Stimulated activated naive B cell treated with anti-CD40 and anti-IgM and Interleukin-4, amounts not matched to agents 10 μg/mL and 1 μg/mL and 100 μg/mL, for 72 hours (primary cell): Measurements from ENCODE around the gene MTRF1L.
"Not testable (repeated sequence)": the region's sequence is repeated elsewhere in the genome, so short reads cannot be mapped to it uniquely, and the experiment has no call there.

ENCODE experiments used
- ATAC-seq, 2 donors: fragments of 150-1000 bp; cut with Tn5 transposase; replicated peaks; 2 replicates each; pipeline ENCODE4 v1.10.0; 2021; ENCODE audit warnings: moderate library complexity in 1 of 2
- DNase-seq: peaks from one replicate; pipeline ENCODE4 v3.0.0; 2021
- H3K27ac Mint-ChIP-seq: one replicate; pipeline ENCODE4 v1.8.0; 2022; ENCODE audit warnings: mild to moderate bottlenecking, mixed read lengths
- H3K27me3 Mint-ChIP-seq, 2 donors: one replicate each; pipeline ENCODE4 v1.8.0; 2022; ENCODE audit warnings: mixed read lengths in 2 of 2
- H3K36me3 Mint-ChIP-seq, 2 donors: one replicate each; pipeline ENCODE4 v1.8.0; 2022; ENCODE audit warnings: mixed read lengths in 2 of 2, mild to moderate bottlenecking in 1 of 2
- H3K4me1 Mint-ChIP-seq, 2 donors: one replicate each; pipeline ENCODE4 v1.8.0; 2022; ENCODE audit warnings: mixed read lengths in 2 of 2, mild to moderate bottlenecking in 1 of 2
- H3K4me3 Mint-ChIP-seq, 2 donors: one replicate each; pipeline ENCODE4 v1.8.0; 2022; ENCODE audit warnings: mild to moderate bottlenecking in 2 of 2, mixed read lengths in 2 of 2, moderate library complexity in 1 of 2
- H3K9me3 Mint-ChIP-seq, 2 donors: one replicate each; pipeline ENCODE4 v1.8.0; 2022; ENCODE audit warnings: mixed read lengths in 2 of 2, mild to moderate bottlenecking in 1 of 2

Gene MTRF1L

DNA sequence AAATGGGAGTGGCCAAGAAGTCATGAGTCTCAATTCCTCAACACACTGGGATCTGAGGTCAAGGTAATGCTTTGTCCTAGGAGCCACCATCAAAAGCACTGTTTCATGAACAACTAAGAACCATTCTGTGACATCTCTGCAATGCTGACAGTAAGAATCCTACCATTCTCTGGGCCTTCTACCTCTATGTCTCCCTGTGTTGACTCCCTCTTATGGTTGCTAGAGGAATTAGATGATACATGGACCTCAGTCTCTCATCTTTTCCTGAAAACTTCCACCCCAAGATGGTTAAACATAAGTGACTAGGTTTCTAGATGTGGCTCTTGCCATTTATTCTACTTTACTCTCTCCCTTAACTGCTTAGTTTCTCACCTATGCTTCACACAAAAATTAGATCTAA is 9.1 kb downstream of the MTRF1L start:
- no peak for ATAC-seq
- Mint-ChIP-seq H3K27ac (no peak overlapping the region), H3K36me3 (peaks cover 13 to 27% of the 10 kb centered on the region in 2 donors), H3K4me3 (no peak overlapping the region), H3K4me1 (peaks cover 7 to 18% of the 10 kb centered on the region in 2 donors), H3K27me3 (no peaks in the 10 kb centered on the region), H3K9me3 (no peaks in the 10 kb centered on the region)
- no peak for DNase-seq

GRCh38 chr6:152986978-152987377 is 15.5 kb downstream of the MTRF1L start:
- ATAC-seq (no peak), DNase-seq (no peak)
- Mint-ChIP-seq H3K27ac (no peak overlapping the region), H3K4me3 (no peak overlapping the region), H3K27me3 (no peaks in the 10 kb centered on the region), H3K9me3 (no peaks in the 10 kb centered on the region), H3K36me3 (peaks cover 16 to 24% of the 10 kb centered on the region in 2 donors), H3K4me1 (peaks cover 7 to 22% of the 10 kb centered on the region in 2 donors)

- H3K27me3 Mint-ChIP-seq, H3K9me3 Mint-ChIP-seq, H3K27ac Mint-ChIP-seq, ATAC-seq, DNase-seq: not testable (repeated sequence)
- Mint-ChIP-seq H3K4me1 (peaks cover 13 to 34% of the 10 kb centered on the region in 2 donors), H3K4me3 (peak overlapping the region in 1 of 2 donors; percentile 39), H3K36me3 (peaks cover 13 to 22% of the 10 kb centered on the region in 2 donors)
These were observed 17.2 kb downstream of the MTRF1L start for GRCh38 chr6:152985300-152985699.

DNA sequence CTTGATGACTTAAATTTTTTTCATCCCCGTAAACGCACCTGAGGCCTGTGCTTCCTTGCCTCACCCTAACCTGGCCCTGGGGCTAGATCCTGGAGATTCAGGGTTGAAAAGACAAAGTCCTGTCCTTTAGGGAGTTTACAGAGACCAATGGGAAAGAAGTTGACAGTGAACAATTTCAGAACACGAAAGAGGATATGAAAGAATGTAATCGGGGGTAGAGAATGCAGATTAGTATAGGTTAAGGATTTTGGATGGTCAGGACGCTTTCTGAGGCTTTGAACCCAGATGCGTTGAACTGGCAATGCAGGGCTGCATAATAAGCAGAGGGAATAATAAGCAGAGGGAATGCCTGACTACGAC is 18.0 kb downstream of the MTRF1L start:
- Mint-ChIP-seq H3K27ac (peak overlapping the region; percentile 98), H3K36me3 (peaks cover 9 to 24% of the 10 kb centered on the region in 2 donors), H3K4me1 (peaks cover 17 to 38% of the 10 kb centered on the region in 2 donors), H3K9me3 (no peaks in the 10 kb centered on the region), H3K4me3 (peak overlapping the region; percentile 87 to 96), H3K27me3 (no peaks in the 10 kb centered on the region)
- peak; percentile 49 for ATAC-seq
- peak; percentile 32 for DNase-seq

DNA sequence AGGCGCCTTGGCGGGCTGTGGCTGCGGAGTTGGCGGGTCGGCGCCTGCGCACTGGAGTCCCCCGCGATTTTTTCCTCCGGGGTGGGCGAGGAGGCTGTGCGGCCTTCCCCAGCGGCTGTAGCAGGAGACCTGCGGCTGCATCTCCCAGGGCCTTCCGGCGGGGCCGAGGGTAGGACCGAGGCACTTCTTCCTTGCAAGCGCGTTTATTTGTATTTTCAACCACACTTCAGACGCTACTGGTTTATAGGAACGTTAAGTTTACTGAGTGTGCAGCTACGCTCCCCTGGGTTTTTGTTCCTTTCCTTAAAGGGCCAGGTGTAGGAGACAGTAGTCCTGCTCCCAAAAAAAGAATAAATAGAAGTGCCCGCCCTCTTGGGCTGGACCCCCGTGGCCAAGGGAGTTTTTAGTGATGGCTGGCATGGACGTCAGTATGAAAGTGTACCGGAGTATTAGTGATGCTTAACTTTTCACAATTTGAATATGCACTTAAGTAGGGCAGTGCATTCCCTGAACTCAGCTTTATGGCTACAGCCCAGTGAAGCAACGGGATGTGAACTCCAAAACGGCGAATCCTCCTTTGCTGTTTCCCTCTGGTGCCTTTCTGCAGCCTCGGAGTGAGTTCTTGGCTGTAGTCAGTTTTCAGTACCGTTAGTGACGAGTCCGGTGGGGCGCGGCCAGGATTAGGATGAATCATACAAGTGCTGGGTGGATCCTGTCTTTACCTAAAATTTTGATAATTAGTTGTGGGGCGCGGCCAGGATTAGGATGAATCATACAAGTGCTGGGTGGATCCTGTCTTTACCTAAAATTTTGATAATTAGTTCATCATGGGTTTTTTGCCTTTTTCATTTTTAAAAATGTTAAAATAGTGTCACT is 18.6 kb downstream of the MTRF1L start:
- no peaks in the 10 kb centered on the region for H3K9me3 Mint-ChIP-seq
- peaks cover 9 to 28% of the 10 kb centered on the region in 2 donors for H3K36me3 Mint-ChIP-seq
- H3K27me3 Mint-ChIP-seq, result no peaks in the 10 kb centered on the region
- peaks cover 17 to 38% of the 10 kb centered on the region in 2 donors for H3K4me1 Mint-ChIP-seq
- peak; percentile 64 for DNase-seq
- ATAC-seq, result peak; percentile 44 to 50
- H3K27ac Mint-ChIP-seq, result peak overlapping the region; percentile 98
- peak overlapping the region; percentile 87 to 96 for H3K4me3 Mint-ChIP-seq

DNA sequence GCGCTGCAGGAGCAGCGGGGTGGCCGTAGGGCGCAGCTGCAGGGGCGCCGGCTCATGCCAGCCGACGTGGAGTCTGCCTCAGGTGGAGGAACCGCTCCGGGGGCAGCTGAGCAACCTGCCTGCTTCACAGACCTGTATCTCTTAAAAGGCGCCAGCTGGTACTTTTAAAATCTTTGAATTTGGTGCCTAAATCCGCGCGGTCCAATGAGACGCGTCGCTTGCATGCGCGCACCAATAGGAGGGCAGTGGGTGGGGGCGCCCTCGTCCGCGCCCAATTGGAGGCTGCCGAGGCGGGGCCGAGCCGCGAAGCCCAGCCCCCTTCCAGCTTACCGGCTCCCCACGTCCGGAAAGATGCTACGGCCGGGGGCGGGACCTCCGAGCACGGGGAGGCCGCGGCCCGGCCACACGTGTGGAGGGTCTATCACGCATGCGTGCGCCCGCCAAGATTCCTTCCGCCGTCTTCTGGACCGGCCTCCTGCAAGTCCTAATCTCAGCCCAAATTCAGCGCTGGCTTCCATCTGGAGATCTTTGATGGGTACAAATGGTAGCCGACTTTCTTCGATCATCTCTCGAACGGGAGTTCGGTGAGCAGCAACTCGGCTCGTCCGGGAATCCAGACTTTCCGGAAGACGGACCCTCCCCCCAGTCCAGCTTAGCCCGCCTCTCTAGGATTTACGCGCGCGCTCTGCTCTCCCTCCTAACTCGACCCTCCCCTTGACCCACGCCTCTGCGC is 19.4 kb downstream of the MTRF1L start, which contains the start of gene FBXO5:
TSS of gene FBXO5 (minus strand) at position 138 of the 733 bp plus-strand sequence. CDS start at position 56, 82 bp downstream.
- ATAC-seq, result peak; percentile 85 to 89
- Mint-ChIP-seq H3K27ac (peak within 1 kb of the TSS; percentile 98), H3K9me3 (no peaks in the 10 kb centered on the region), H3K4me3 (peak within 1 kb of the TSS; percentile 87 to 96), H3K4me1 (peaks cover 17 to 38% of the 10 kb centered on the region in 2 donors), H3K36me3 (peaks cover 9 to 28% of the 10 kb centered on the region in 2 donors), H3K27me3 (no peaks in the 10 kb centered on the region)
- DNase-seq, result peak; percentile 98

GRCh38 chr6:152981989-152982903 is 20.3 kb downstream of the MTRF1L start:
- H3K27me3 Mint-ChIP-seq, result no peaks in the 10 kb centered on the region
- ATAC-seq, result no peak
- peaks cover 16 to 37% of the 10 kb centered on the region in 2 donors for H3K4me1 Mint-ChIP-seq
- H3K9me3 Mint-ChIP-seq, result no peaks in the 10 kb centered on the region
- H3K36me3 Mint-ChIP-seq, result peaks cover 9 to 26% of the 10 kb centered on the region in 2 donors
- peak overlapping the region; percentile 87 to 96 for H3K4me3 Mint-ChIP-seq
- no peak for DNase-seq
- H3K27ac Mint-ChIP-seq, result peak overlapping the region; percentile 98

- H3K27ac Mint-ChIP-seq, result no peak overlapping the region
- H3K36me3 Mint-ChIP-seq, result peaks cover 6 to 25% of the 10 kb centered on the region in 2 donors
- H3K27me3 Mint-ChIP-seq, result no peaks in the 10 kb centered on the region
- ATAC-seq (no peak), DNase-seq (no peak)
- H3K4me1 Mint-ChIP-seq, result peaks cover 13 to 32% of the 10 kb centered on the region in 2 donors
- peak overlapping the region in 1 of 2 donors; percentile 23 for H3K4me3 Mint-ChIP-seq
- H3K9me3 Mint-ChIP-seq, result no peaks in the 10 kb centered on the region
These were observed 21.3 kb downstream of the MTRF1L start for GRCh38 chr6:152981219-152981618.

GRCh38 chr6:152980656-152981055 is 21.9 kb downstream of the MTRF1L start:
- peak overlapping the region; percentile 20 to 27 for H3K4me3 Mint-ChIP-seq
- H3K36me3 Mint-ChIP-seq, result peaks cover 6 to 22% of the 10 kb centered on the region in 2 donors
- ATAC-seq (no peak), DNase-seq (no peak)
- peaks cover 15 to 32% of the 10 kb centered on the region in 2 donors for H3K4me1 Mint-ChIP-seq
- H3K9me3 Mint-ChIP-seq, result no peaks in the 10 kb centered on the region
- no peak overlapping the region for H3K27ac Mint-ChIP-seq
- H3K27me3 Mint-ChIP-seq, result no peaks in the 10 kb centered on the region

DNA sequence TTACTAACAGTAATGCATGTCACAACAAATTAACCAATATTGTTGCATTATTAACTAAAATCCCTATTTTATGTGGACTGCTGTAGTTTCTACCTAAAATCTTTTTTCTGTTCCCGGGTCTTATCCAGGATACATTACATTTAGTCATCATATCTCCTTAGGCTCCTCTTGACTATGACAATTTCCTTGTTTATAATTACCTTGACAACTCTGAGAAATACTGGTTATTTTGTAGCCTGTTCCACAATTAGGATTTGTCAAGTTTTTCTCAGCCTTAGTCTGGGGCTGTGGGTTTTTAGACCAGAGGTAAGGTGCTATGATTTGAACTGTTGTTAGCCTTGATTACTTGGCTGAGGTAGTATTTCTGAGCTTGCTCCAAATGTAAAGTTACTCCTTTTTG is 23.4 kb downstream of the MTRF1L start:
- H3K36me3 Mint-ChIP-seq, result peaks cover 11 to 26% of the 10 kb centered on the region in 2 donors

DNA sequence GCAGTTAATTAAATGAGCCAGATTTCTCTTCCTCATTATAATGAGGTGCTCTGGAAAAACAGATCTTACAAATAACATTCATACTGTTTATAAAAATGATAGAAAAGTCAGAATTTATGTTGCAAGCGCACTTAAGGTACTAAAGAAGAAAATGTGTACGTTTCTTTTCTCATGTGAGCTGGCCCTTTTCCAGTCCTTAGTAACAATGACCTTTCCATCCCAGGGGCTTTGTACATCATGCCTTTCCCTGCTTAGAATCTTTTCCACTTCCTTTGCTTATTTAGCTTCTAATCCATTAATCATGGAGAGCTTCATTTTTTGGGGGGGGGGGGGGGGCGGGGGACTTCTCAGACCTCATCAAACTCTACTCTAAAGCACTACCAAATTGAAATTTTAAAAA is 24.5 kb downstream of the MTRF1L start:
- Mint-ChIP-seq H3K9me3 (peaks cover 0 to 2% of the 10 kb centered on the region in 2 donors), H3K4me1 (peaks cover 16 to 26% of the 10 kb centered on the region in 2 donors), H3K4me3 (no peak overlapping the region), H3K27me3 (no peaks in the 10 kb centered on the region), H3K36me3 (peaks cover 11 to 31% of the 10 kb centered on the region in 2 donors), H3K27ac (no peak overlapping the region)
- no peak for DNase-seq
- ATAC-seq, result no peak

More for the DNA sequence above, 23.4 kb downstream of the MTRF1L start:
- H3K9me3 Mint-ChIP-seq, result peaks cover 0 to 2% of the 10 kb centered on the region in 2 donors
- no peak overlapping the region for H3K27ac Mint-ChIP-seq
- H3K27me3 Mint-ChIP-seq, result no peaks in the 10 kb centered on the region
- H3K4me3 Mint-ChIP-seq, result no peak overlapping the region
- H3K4me1 Mint-ChIP-seq, result peaks cover 16 to 26% of the 10 kb centered on the region in 2 donors
- DNase-seq, result no peak
- ATAC-seq, result no peak

DNA sequence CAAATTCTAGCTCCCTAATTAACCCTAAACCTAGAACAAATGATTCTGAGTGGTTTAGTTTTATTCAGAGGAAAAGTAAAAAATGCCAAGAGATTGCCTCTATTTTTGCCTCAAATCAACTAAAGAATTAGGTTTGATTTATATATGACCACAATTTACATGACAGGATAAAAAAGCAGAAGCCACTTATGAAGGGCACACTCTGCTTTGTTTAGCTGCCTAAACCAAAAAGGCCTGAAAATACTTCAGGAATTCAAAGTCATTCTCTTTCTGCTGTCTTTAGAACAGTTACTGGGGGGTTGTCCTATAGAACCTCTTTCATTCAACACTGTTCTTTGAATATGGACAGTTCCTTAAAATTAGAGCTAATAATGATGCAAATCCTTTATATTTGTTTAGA is 25.0 kb downstream of the MTRF1L start:
- H3K4me1 Mint-ChIP-seq, result peaks cover 16 to 26% of the 10 kb centered on the region in 2 donors
- DNase-seq (no peak), ATAC-seq (no peak)
- peaks cover 0 to 2% of the 10 kb centered on the region in 2 donors for H3K9me3 Mint-ChIP-seq
- H3K36me3 Mint-ChIP-seq, result peaks cover 11 to 34% of the 10 kb centered on the region in 2 donors
- H3K27me3 Mint-ChIP-seq, result no peaks in the 10 kb centered on the region
- H3K27ac Mint-ChIP-seq, result no peak overlapping the region
- no peak overlapping the region for H3K4me3 Mint-ChIP-seq

DNA sequence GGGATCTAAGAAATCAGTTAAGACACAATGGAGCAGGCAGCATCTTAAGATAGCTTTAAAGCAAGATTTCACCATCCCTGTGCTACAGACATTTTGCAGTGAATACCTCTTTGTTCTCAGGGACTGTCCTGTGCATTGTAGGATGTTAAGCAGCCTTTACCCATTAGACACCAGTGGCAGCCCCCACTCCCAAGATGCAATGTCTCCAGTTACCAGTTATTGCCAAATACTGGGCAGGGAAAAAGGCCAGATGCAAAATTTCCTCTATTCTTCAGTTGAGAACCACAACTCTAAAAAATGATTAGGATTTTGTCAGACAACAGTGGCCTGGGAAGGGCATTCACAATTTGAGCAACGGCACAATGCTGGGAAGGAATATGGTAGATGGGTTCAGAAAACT is 25.8 kb downstream of the MTRF1L start:
- Mint-ChIP-seq H3K4me1 (peaks cover 16 to 21% of the 10 kb centered on the region in 2 donors), H3K4me3 (no peak overlapping the region), H3K27me3 (no peaks in the 10 kb centered on the region), H3K36me3 (peaks cover 12 to 34% of the 10 kb centered on the region in 2 donors), H3K9me3 (peaks cover 0 to 2% of the 10 kb centered on the region in 2 donors), H3K27ac (no peak overlapping the region)
- no peak for ATAC-seq
- DNase-seq, result no peak
